ENCODE measurements around the gene FAM228B. TPM values are rescaled to one million over a fixed set of nuclear protein-coding genes. Genes with fewer than 3 reads are reported as not detected.

Gene FAM228B
- total RNA-seq = 7.4 and 14.9 TPM in 2 replicates
- polyA plus RNA-seq = 12.5 and 20.7 TPM in 2 replicates

DNA sequence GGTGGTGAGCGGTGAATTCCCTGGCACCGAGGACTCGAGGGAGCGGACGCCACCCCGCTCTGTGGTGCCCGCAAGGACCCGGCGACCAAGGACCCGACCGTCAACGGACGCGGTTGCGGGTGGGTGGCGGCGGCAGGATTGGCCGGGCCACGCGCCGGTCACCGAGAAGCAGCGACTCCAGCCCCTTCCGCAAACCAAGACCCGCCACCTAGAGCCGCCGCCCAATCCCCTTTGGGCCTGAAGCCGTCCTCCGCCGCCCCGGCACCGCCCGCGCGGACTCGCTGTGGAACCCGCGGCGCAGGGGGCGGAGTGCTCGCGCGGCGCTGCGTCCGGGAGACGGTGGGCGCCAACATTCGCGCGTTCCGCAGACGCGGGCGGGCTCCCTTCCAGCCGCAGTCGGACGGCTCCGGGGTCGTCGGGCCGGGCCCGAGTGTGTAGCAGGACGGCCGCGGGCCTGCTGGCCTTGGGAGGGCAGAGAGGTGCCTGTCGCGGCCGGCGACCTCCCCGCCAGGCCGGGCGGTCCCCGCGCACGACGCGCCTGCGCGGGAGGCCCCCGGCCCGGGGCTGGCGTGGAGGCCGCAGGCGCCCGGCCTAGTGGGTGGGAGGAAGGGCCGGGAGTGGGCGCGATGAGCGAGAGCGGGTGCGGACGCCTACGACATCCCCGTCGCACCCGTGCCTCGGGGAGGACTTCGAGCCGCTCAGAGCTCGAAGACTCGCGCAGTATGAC, at the start of gene FAM228B, which contains the start of gene PFN4:
Gene FAM228B, plus strand, starts transcription at position 275 of the 727 bp plus-strand sequence. CDS start 893 bp downstream, outside the sequence.
Gene PFN4, minus strand, starts transcription at position 140 of the 727 bp plus-strand sequence. CDS start 799 bp downstream, outside the sequence.
- Histone ChIP-seq H3K27me3 (no peaks in the 10 kb centered on the region), H3K9me2 (replicated peaks; ENCODE audit: insufficient read depth) (no peaks in the 10 kb centered on the region), H3K4me3 (peak within 1 kb of the TSS; percentile 61), H3K4me2 (peak within 1 kb of the TSS; percentile 85), H3K27ac (peak within 1 kb of the TSS; percentile 98), H3K79me2 (peaks cover 12% of the 10 kb centered on the region), H3K4me1 (ENCODE audit: insufficient read depth) (peaks cover 9% of the 10 kb centered on the region), H4K20me1 (ENCODE audit: insufficient read depth, poor library complexity, severe bottlenecking) (no peaks in the 10 kb centered on the region), H3K9me3 (ENCODE audit: low read depth) (no peaks in the 10 kb centered on the region), H3K36me3 (replicated peaks; ENCODE audit: insufficient read depth, low read depth) (no peaks in the 10 kb centered on the region), H2AFZ (peak within 1 kb of the TSS; percentile 97)
- TF ChIP-seq, protein P1, sequence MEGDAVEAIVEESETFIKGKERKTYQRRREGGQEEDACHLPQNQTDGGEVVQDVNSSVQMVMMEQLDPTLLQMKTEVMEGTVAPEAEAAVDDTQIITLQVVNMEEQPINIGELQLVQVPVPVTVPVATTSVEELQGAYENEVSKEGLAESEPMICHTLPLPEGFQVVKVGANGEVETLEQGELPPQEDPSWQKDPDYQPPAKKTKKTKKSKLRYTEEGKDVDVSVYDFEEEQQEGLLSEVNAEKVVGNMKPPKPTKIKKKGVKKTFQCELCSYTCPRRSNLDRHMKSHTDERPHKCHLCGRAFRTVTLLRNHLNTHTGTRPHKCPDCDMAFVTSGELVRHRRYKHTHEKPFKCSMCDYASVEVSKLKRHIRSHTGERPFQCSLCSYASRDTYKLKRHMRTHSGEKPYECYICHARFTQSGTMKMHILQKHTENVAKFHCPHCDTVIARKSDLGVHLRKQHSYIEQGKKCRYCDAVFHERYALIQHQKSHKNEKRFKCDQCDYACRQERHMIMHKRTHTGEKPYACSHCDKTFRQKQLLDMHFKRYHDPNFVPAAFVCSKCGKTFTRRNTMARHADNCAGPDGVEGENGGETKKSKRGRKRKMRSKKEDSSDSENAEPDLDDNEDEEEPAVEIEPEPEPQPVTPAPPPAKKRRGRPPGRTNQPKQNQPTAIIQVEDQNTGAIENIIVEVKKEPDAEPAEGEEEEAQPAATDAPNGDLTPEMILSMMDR (IDR thresholded peaks at IDR 0.05; ENCODE audit: poor library complexity) = no peak
- no peak for TF ChIP-seq EZH2phosphoT487 (IDR thresholded peaks at IDR 0.05; ENCODE audit: low read depth, severe bottlenecking, unreplicated experiment)
- TF ChIP-seq EZH2 (IDR thresholded peaks at IDR 0.05; ENCODE audit: borderline replicate concordance) = no peak
- peak; percentile 92 for DNase-seq (ENCODE audit: low spot score)
- WGBS (ENCODE audit: low lambda C conversion rate, missing lambda C conversion rate) = under 1% methylated on average over 87 of the region's 103 CpGs

DNA sequence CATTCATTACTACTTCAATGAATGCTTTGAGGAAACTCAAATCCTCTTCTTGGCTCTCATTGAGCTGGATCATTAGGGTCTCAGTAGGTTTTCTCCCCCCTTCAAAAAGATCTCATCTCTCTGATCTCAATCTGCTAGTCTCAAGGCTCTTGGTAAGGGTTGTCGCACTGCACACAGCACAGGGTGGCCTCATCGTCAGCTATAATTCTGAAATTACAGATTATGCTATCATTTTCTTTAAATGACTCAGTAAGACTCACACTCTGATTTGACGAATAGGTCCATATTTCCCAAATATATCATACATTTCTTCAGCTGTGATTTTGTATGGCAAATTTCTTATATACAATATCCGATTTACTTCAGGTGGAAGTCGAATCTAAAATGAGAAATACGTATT, 49.5 kb upstream of the FAM228B start:
- H3K36me3 ChIP-seq (replicated peaks; ENCODE audit: insufficient read depth, low read depth) = no peaks in the 10 kb centered on the region
- H3K79me2 ChIP-seq = peaks cover 51% of the 10 kb centered on the region
- TF ChIP-seq, protein P1 (IDR thresholded peaks at IDR 0.05; ENCODE audit: poor library complexity) = no peak
- TF ChIP-seq EZH2 (IDR thresholded peaks at IDR 0.05; ENCODE audit: borderline replicate concordance) (no peak), EZH2phosphoT487 (IDR thresholded peaks at IDR 0.05; ENCODE audit: low read depth, severe bottlenecking, unreplicated experiment) (no peak)
- H3K9me3 ChIP-seq (ENCODE audit: low read depth) = no peaks in the 10 kb centered on the region
- H3K4me2 ChIP-seq = no peak overlapping the region
- 98% methylated on average over 6 of the region's 6 CpGs for WGBS (ENCODE audit: low lambda C conversion rate, missing lambda C conversion rate)
- H4K20me1 ChIP-seq (ENCODE audit: insufficient read depth, poor library complexity, severe bottlenecking) = peaks cover 4% of the 10 kb centered on the region
- no peaks in the 10 kb centered on the region for H3K27me3 ChIP-seq
- H3K27ac ChIP-seq = no peak overlapping the region
- H3K9me2 ChIP-seq (replicated peaks; ENCODE audit: insufficient read depth) = no peaks in the 10 kb centered on the region
- peaks cover 14% of the 10 kb centered on the region for H3K4me1 ChIP-seq (ENCODE audit: insufficient read depth)
- no peak overlapping the region for H2AFZ ChIP-seq
- H3K4me3 ChIP-seq = no peak overlapping the region
- no peak for DNase-seq (ENCODE audit: low spot score)

GRCh38 chr2:24075259-24075658, 48.0 kb upstream of the FAM228B start:
- peak overlapping the region; percentile 89 for H3K4me2 ChIP-seq
- H3K27me3 ChIP-seq = no peaks in the 10 kb centered on the region
- DNase-seq (ENCODE audit: low spot score) = no peak
- peak overlapping the region; percentile 80 for H3K27ac ChIP-seq
- no peak overlapping the region for H2AFZ ChIP-seq
- H4K20me1 ChIP-seq (ENCODE audit: insufficient read depth, poor library complexity, severe bottlenecking) = no peaks in the 10 kb centered on the region
- 70% methylated on average over 5 of the region's 5 CpGs for WGBS (ENCODE audit: low lambda C conversion rate, missing lambda C conversion rate)
- TF ChIP-seq, protein P1 (IDR thresholded peaks at IDR 0.05; ENCODE audit: poor library complexity) = no peak
- no peak for TF ChIP-seq EZH2phosphoT487 (IDR thresholded peaks at IDR 0.05; ENCODE audit: low read depth, severe bottlenecking, unreplicated experiment)
- peak overlapping the region; percentile 49 for H3K4me3 ChIP-seq
- peaks cover 51% of the 10 kb centered on the region for H3K79me2 ChIP-seq
- H3K4me1 ChIP-seq (ENCODE audit: insufficient read depth) = peaks cover 14% of the 10 kb centered on the region
- H3K36me3 ChIP-seq (replicated peaks; ENCODE audit: insufficient read depth, low read depth) = no peaks in the 10 kb centered on the region
- no peaks in the 10 kb centered on the region for H3K9me2 ChIP-seq (replicated peaks; ENCODE audit: insufficient read depth)
- H3K9me3 ChIP-seq (ENCODE audit: low read depth) = no peaks in the 10 kb centered on the region
